SK-N-SH treated with all-trans-retinoic acid at 6 μM for 48 hours (cell line): Measurements from ENCODE around the gene CXCL17.
A peak's percentile ranks its signal among the peaks of the same experiment; 100 is the strongest.

Experiments
- ATAC-seq: fragments of 200-7000 bp; cut with Tn5 transposase; 3 replicates; pipeline ENCODE4 v1.9.1; 2020; ENCODE audit warnings: mild to moderate bottlenecking, moderate library complexity
- CREB5 ChIP-seq: fragments of 250-450 bp; sonication (Bioruptor Pico); IDR thresholded peaks from 2 replicates; pipeline ENCODE4 v1.5.1; 2020; ENCODE audit warnings: low read depth, mild to moderate bottlenecking, moderate library complexity
- CSDC2 ChIP-seq: fragments of 250-450 bp; sonication (Bioruptor Pico); IDR thresholded peaks from 2 replicates; pipeline ENCODE4 v1.5.0; 2020; ENCODE audit warnings: mild to moderate bottlenecking, moderate library complexity
- ESRRG ChIP-seq: fragments of 250-450 bp; sonication (Bioruptor Pico); IDR thresholded peaks from 2 replicates; pipeline ENCODE4 v1.6.1; 2021; ENCODE audit warnings: mild to moderate bottlenecking
- ISL1 ChIP-seq: fragments of 250-450 bp; sonication (Bioruptor Pico); IDR thresholded peaks from 2 replicates; pipeline ENCODE4 v2.1.2; 2022; ENCODE audit warnings: mild to moderate bottlenecking, moderate library complexity
- OSR1 ChIP-seq: fragments of 250-450 bp; sonication (Bioruptor Pico); IDR thresholded peaks from 2 replicates; pipeline ENCODE4 v1.8.0; 2022; ENCODE audit warnings: moderate library complexity, mild to moderate bottlenecking, inconsistent platforms
- POU6F1 ChIP-seq: fragments of 250-450 bp; sonication (Bioruptor Pico); IDR thresholded peaks from 2 replicates; pipeline ENCODE4 v1.8.0; 2021; ENCODE audit warnings: low read depth, mild to moderate bottlenecking, moderate library complexity, borderline replicate concordance
- RARB ChIP-seq: fragments of 250-450 bp; sonication (Bioruptor Pico); IDR thresholded peaks from 2 replicates; pipeline ENCODE4 v1.8.0; 2021; ENCODE audit warnings: mild to moderate bottlenecking, moderate library complexity
- SNAI2 ChIP-seq: fragments of 250-450 bp; sonication (Bioruptor Pico); IDR thresholded peaks from 2 replicates; pipeline ENCODE4 v1.5.0; 2020; ENCODE audit warnings: mild to moderate bottlenecking, moderate library complexity
- TCF4 ChIP-seq: fragments of 250-450 bp; sonication (Bioruptor Pico); IDR thresholded peaks from 2 replicates; pipeline ENCODE4 v1.8.0; 2021; ENCODE audit warnings: mild to moderate bottlenecking, moderate library complexity, borderline replicate concordance
- TOX ChIP-seq: fragments of 250-450 bp; sonication (Bioruptor Pico); IDR thresholded peaks from 2 replicates; pipeline ENCODE4 v1.8.0; 2021; ENCODE audit warnings: mild to moderate bottlenecking, moderate library complexity, borderline replicate concordance
- ZC3H10 ChIP-seq: fragments of 250-450 bp; sonication (Bioruptor Pico); IDR thresholded peaks from 2 replicates; pipeline ENCODE4 v1.5.1; 2021; ENCODE audit warnings: mild to moderate bottlenecking, moderate library complexity
- ZNF565 ChIP-seq: fragments of 450-650 bp; formaldehyde crosslinking; conservative IDR thresholded peaks from 2 replicates; pipeline ENCODE4 v1.5.0; 2020; ENCODE audit warnings: low read depth, mild to moderate bottlenecking, moderate library complexity
- ZNF70 ChIP-seq: fragments of 450-650 bp; formaldehyde crosslinking; IDR thresholded peaks from 2 replicates; pipeline ENCODE4 v1.5.0; 2020; ENCODE audit warnings: mild to moderate bottlenecking, moderate library complexity
- TF ChIP-seq, protein P1 (sequence below): fragments of 250-450 bp; sonication (Bioruptor Pico); IDR thresholded peaks from 2 replicates; pipeline ENCODE4 v1.5.0; 2020; ENCODE audit warnings: mild to moderate bottlenecking, moderate library complexity
- TF ChIP-seq, protein P2 (sequence below): fragments of 250-450 bp; sonication (Bioruptor Pico); IDR thresholded peaks from 2 replicates; pipeline ENCODE4 v1.8.0; 2020; ENCODE audit warnings: mild to moderate bottlenecking, moderate library complexity, borderline replicate concordance
- TF ChIP-seq, protein P3 (sequence below): fragments of 250-450 bp; sonication (Bioruptor Pico); IDR thresholded peaks from 2 replicates; pipeline ENCODE4 v1.5.1; 2021; ENCODE audit warnings: mild to moderate bottlenecking, moderate library complexity

Gene CXCL17

GRCh38 chr19:42389899-42390298 lies 52.8 kb downstream of the CXCL17 start, which contains the start of gene CNFN:
Gene CNFN, minus strand, starts transcription at chr19:42390297. Its CDS starts 1,260 bp downstream, at chr19:42389037.
- no peak for TF ChIP-seq ZNF565 (CRISPR knock-in tag)
- ATAC-seq, result no peak

- ATAC-seq, result no peak
Measured at GRCh38 chr19:42388851-42389489, 53.8 kb downstream of the CXCL17 start.

DNA sequence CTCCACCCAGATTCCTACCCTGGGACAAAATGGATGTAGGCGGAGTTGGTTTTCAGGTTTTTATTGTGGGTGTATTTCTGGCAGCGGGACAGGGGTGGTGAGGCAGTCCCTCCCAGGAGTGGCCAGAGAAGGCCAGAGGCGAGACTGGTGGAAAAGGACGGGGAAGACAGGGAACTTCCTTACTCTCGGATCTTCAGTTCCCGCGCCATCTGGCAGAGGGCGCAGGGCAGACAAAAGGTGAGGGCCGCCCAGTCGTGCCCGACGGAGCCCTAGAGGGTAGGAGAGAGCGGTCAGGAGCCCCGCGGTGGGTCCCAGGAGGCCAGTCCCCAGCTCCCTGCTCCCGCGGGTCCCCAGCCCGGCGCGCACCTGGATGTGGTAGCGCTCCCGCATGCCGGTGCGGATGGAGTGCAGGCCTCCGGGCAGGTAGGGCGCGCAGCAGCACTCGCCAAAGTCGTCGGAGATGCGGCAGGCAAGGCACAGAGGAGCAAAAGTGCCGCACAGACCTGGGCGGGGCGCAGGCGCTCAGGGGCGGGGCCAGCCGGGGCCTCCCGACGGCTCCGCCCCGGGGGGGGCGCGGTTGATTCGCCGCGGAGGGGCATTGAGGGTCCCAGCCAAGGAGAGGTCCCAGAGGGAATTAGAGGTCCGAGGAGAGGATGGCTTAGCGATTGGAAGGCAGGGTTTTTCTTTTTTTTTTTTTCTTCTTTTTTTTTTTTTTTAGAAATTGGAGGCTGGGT lies 55.6 kb downstream of the CXCL17 start:
- no peak for TF ChIP-seq ISL1
- TF ChIP-seq CSDC2 (CRISPR knock-in tag), result no peak
- ATAC-seq, result peak; percentile 95

More at GRCh38 chr19:42388851-42389489, 53.8 kb downstream of the CXCL17 start:
- TF ChIP-seq TCF4 (CRISPR knock-in tag) (no peak), ISL1 (no peak), ESRRG (no peak), SNAI2 (CRISPR knock-in tag) (no peak), OSR1 (CRISPR knock-in tag) (no peak), ZNF70 (no peak), POU6F1 (CRISPR knock-in tag) (no peak)

- TF ChIP-seq ZC3H10 (CRISPR knock-in tag) (no peak), RARB (CRISPR knock-in tag) (no peak), TOX (no peak), ESRRG (no peak), SNAI2 (CRISPR knock-in tag) (no peak), CSDC2 (CRISPR knock-in tag) (no peak), CREB5 (CRISPR knock-in tag) (no peak), TCF4 (CRISPR knock-in tag) (no peak), ISL1 (no peak)
- TF ChIP-seq, protein P1, sequence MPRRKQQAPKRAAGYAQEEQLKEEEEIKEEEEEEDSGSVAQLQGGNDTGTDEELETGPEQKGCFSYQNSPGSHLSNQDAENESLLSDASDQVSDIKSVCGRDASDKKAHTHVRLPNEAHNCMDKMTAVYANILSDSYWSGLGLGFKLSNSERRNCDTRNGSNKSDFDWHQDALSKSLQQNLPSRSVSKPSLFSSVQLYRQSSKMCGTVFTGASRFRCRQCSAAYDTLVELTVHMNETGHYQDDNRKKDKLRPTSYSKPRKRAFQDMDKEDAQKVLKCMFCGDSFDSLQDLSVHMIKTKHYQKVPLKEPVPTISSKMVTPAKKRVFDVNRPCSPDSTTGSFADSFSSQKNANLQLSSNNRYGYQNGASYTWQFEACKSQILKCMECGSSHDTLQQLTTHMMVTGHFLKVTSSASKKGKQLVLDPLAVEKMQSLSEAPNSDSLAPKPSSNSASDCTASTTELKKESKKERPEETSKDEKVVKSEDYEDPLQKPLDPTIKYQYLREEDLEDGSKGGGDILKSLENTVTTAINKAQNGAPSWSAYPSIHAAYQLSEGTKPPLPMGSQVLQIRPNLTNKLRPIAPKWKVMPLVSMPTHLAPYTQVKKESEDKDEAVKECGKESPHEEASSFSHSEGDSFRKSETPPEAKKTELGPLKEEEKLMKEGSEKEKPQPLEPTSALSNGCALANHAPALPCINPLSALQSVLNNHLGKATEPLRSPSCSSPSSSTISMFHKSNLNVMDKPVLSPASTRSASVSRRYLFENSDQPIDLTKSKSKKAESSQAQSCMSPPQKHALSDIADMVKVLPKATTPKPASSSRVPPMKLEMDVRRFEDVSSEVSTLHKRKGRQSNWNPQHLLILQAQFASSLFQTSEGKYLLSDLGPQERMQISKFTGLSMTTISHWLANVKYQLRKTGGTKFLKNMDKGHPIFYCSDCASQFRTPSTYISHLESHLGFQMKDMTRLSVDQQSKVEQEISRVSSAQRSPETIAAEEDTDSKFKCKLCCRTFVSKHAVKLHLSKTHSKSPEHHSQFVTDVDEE (CRISPR knock-in tag), result no peak
- TF ChIP-seq, protein P2, sequence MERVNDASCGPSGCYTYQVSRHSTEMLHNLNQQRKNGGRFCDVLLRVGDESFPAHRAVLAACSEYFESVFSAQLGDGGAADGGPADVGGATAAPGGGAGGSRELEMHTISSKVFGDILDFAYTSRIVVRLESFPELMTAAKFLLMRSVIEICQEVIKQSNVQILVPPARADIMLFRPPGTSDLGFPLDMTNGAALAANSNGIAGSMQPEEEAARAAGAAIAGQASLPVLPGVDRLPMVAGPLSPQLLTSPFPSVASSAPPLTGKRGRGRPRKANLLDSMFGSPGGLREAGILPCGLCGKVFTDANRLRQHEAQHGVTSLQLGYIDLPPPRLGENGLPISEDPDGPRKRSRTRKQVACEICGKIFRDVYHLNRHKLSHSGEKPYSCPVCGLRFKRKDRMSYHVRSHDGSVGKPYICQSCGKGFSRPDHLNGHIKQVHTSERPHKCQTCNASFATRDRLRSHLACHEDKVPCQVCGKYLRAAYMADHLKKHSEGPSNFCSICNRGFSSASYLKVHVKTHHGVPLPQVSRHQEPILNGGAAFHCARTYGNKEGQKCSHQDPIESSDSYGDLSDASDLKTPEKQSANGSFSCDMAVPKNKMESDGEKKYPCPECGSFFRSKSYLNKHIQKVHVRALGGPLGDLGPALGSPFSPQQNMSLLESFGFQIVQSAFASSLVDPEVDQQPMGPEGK (CRISPR knock-in tag), result no peak
- TF ChIP-seq, protein P3, sequence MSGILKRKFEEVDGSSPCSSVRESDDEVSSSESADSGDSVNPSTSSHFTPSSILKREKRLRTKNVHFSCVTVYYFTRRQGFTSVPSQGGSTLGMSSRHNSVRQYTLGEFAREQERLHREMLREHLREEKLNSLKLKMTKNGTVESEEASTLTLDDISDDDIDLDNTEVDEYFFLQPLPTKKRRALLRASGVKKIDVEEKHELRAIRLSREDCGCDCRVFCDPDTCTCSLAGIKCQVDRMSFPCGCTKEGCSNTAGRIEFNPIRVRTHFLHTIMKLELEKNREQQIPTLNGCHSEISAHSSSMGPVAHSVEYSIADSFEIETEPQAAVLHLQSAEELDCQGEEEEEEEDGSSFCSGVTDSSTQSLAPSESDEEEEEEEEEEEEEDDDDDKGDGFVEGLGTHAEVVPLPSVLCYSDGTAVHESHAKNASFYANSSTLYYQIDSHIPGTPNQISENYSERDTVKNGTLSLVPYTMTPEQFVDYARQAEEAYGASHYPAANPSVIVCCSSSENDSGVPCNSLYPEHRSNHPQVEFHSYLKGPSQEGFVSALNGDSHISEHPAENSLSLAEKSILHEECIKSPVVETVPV (CRISPR knock-in tag), result no peak
- TF ChIP-seq, all 23 proteins: peak for 0
- ATAC-seq, result peak; percentile 14
Measured at GRCh38 chr19:42380155-42380554, 62.6 kb downstream of the CXCL17 start.
